ENCODE results near the gene ABCA6. TPM values are rescaled to one million over a fixed set of nuclear protein-coding genes. Genes with fewer than 3 reads are reported as not detected.

The ABCA6 gene
- total RNA-seq, 2 experiments from 2014 or later: 5.2 to 26.5 TPM

GRCh38 chr17:69103557-69104233 is 38.0 kb downstream of the ABCA6 start:
- Histone ChIP-seq H3K27ac (ENCODE audit: low read depth, low read length, poor library complexity, severe bottlenecking) (no peak overlapping the region), H3K4me3 (ENCODE audit: low read depth, low read length, poor library complexity, severe bottlenecking) (no peak overlapping the region), H3K4me1 (ENCODE audit: insufficient read depth, low read length, poor library complexity, severe bottlenecking) (peaks cover under 1% of the 10 kb centered on the region), H3K4me2 (ENCODE audit: low read length) (no peak overlapping the region), H3K79me2 (ENCODE audit: insufficient read depth, low read depth, low read length) (no peaks in the 10 kb centered on the region), H3K36me3 (ENCODE audit: insufficient read depth, low read length) (peaks cover 4% of the 10 kb centered on the region), H3K9me2 (ENCODE audit: insufficient read depth, low read length) (no peaks in the 10 kb centered on the region), H2AFZ (ENCODE audit: low read length) (no peak overlapping the region), H4K20me1 (ENCODE audit: insufficient read depth, low read length) (no peaks in the 10 kb centered on the region), H3K9me3 (ENCODE audit: low read length) (no peaks in the 10 kb centered on the region)
- TF ChIP-seq EZH2phosphoT487 (IDR thresholded peaks at IDR 0.05; ENCODE audit: borderline replicate concordance, low read depth, low read length): no peak
- POLR2A ChIA-PET: interaction anchor here (0.6 to 2.0 kb wide), 4 partner anchors 9 to 40 kb away, joined by 3 to 8 read pairs (median 4); no protein-coding TSS in a partner anchor
- DNase-seq (ENCODE audit: low spot score): no peak
- no TSS peak for BruUV-seq (replicated peaks)
- intact Hi-C loops (cut with micrococcal nuclease; ENCODE audit: unreplicated experiment): no loop called here
- CTCF ChIA-PET (ENCODE audit: unreplicated experiment): interaction anchor here (0.5 to 1.4 kb wide), 2 partner anchors 15 to 1457 kb away, joined by 3 to 6 read pairs; no protein-coding TSS in a partner anchor

DNA sequence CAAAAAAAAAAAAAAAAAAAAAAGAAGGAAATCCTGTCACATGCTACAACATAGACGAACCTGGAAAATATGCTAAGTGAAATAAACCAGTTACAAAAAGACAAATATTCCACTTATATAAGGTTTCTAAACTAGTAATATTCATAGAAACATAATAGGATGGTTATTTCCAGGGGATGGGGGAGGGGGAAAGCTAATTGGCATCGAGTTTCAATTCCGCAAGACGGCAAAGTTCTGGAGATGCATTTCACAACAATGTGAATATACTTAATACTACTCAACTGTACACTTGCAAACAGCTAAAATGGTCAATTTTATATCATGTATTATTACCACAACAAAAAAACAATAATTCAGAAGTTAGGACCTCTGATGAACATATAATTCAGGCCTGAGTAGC is 43.1 kb downstream of the ABCA6 start:
- Histone ChIP-seq H3K79me2 (ENCODE audit: insufficient read depth, low read depth, low read length) (no peaks in the 10 kb centered on the region), H3K36me3 (ENCODE audit: insufficient read depth, low read length) (no peaks in the 10 kb centered on the region), H4K20me1 (ENCODE audit: insufficient read depth, low read length) (no peaks in the 10 kb centered on the region), H2AFZ (ENCODE audit: low read length) (peak overlapping the region; percentile 5; the same call in 1 of the 2 replicates), H3K4me2 (ENCODE audit: low read length) (no peak overlapping the region), H3K4me1 (ENCODE audit: insufficient read depth, low read length, poor library complexity, severe bottlenecking) (peaks cover 22% of the 10 kb centered on the region), H3K9me2 (ENCODE audit: insufficient read depth, low read length) (no peaks in the 10 kb centered on the region), H3K4me3 (ENCODE audit: low read depth, low read length, poor library complexity, severe bottlenecking) (no peak overlapping the region), H3K9me3 (ENCODE audit: low read length) (no peaks in the 10 kb centered on the region), H3K27ac (ENCODE audit: low read depth, low read length, poor library complexity, severe bottlenecking) (no peak overlapping the region)
- CTCF ChIA-PET (ENCODE audit: unreplicated experiment): no interaction called here
- intact Hi-C loops (cut with micrococcal nuclease; ENCODE audit: unreplicated experiment): no loop called here
- TF ChIP-seq CTCF (conservative IDR thresholded peaks at IDR 0.05; ENCODE audit: low read length) (no peak), EZH2phosphoT487 (IDR thresholded peaks at IDR 0.05; ENCODE audit: borderline replicate concordance, low read depth, low read length) (no peak)
- no peak for DNase-seq (ENCODE audit: low spot score)
- POLR2A ChIA-PET: interaction anchor here (0.7 to 1.5 kb wide), 4 partner anchors 12 to 139 kb away, joined by 3 to 10 read pairs (median 4); no protein-coding TSS in a partner anchor
- BruUV-seq (replicated peaks): no TSS peak

DNA sequence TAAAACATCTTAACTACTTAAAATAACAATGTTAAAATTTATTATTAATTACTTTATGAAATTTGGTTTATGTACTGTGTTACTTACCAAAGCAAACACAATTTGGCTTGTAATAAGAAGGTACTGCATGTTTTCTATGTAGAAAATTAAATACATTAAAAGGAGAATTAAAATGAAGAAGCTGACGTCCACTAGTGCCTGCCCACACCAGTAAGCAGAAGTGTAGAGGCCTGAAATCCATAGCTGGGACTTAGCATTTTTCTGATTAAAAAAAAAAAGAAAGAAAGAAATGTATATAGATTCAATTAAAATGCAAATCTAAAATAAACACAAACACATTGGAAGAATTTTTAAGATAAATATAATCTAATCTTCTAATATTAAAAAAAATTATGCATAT is 45.2 kb downstream of the ABCA6 start:
- H3K4me1 ChIP-seq (ENCODE audit: insufficient read depth, low read length, poor library complexity, severe bottlenecking): peaks cover 37% of the 10 kb centered on the region
- no peaks in the 10 kb centered on the region for H3K9me2 ChIP-seq (ENCODE audit: insufficient read depth, low read length)
- H3K79me2 ChIP-seq (ENCODE audit: insufficient read depth, low read depth, low read length): no peaks in the 10 kb centered on the region
- no peak for DNase-seq (ENCODE audit: low spot score)
- H3K9me3 ChIP-seq (ENCODE audit: low read length): no peaks in the 10 kb centered on the region; the same call in 1 of the 2 replicates
- H2AFZ ChIP-seq (ENCODE audit: low read length): no peak overlapping the region
- H3K27ac ChIP-seq (ENCODE audit: low read depth, low read length, poor library complexity, severe bottlenecking): no peak overlapping the region
- BruUV-seq (replicated peaks): no TSS peak
- H4K20me1 ChIP-seq (ENCODE audit: insufficient read depth, low read length): no peaks in the 10 kb centered on the region
- no peak overlapping the region for H3K4me3 ChIP-seq (ENCODE audit: low read depth, low read length, poor library complexity, severe bottlenecking)
- no peaks in the 10 kb centered on the region for H3K36me3 ChIP-seq (ENCODE audit: insufficient read depth, low read length)
- ChIA-PET CTCF (ENCODE audit: unreplicated experiment) (no interaction called here), POLR2A (no interaction called here)
- intact Hi-C loops (cut with micrococcal nuclease; ENCODE audit: unreplicated experiment): no loop called here
- no peak overlapping the region for H3K4me2 ChIP-seq (ENCODE audit: low read length)
- TF ChIP-seq CTCF (conservative IDR thresholded peaks at IDR 0.05; ENCODE audit: low read length) (no peak), EZH2phosphoT487 (IDR thresholded peaks at IDR 0.05; ENCODE audit: borderline replicate concordance, low read depth, low read length) (no peak)
